NOMO-1 treated with dmso at 0.1 percent for 144 hours (cell line): ENCODE results near the gene MTNR1A.
"Not testable (repeated sequence)": the region's sequence is repeated elsewhere in the genome, so short reads cannot be mapped to it uniquely, and the experiment has no call there.

Experiments used
- DNase-seq: peaks from one replicate; lab custom pipeline; 2025; ENCODE audit not compliant: unreplicated experiment; lab: John Stamatoyannopoulos, UW

Gene MTNR1A

GRCh38 chr4:186563761-186564160, 8.4 kb upstream of the MTNR1A start:
- no peak for DNase-seq

DNA sequence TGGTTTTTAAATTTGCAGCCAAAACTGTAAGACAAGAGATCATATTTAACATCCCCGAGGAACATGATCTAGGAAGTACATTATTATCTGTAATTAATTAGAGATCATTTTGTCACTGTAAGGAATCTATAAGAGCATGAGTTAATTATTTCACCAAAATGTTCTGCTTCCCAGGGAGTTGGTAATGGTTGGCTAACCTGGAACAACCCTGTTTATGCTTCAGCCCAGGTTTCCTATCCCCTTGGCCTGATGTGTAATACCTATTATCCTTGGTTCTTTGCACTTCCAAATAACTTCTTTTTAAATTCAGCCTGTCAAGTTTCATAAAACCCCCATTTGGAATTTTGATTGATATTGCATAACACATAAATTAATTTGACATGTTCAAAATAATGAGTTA, 6.4 kb upstream of the MTNR1A start:
- DNase-seq = no peak

GRCh38 chr4:186560647-186561046, 5.3 kb upstream of the MTNR1A start:
- DNase-seq = no peak

GRCh38 chr4:186557486-186557885, 2.1 kb upstream of the MTNR1A start:
- no peak for DNase-seq

- DNase-seq = no peak
Observed at GRCh38 chr4:186557061-186557460, 1.7 kb upstream of the MTNR1A start.

GRCh38 chr4:186554539-186554913, 841 bp downstream of the MTNR1A start:
- no peak for DNase-seq

DNA sequence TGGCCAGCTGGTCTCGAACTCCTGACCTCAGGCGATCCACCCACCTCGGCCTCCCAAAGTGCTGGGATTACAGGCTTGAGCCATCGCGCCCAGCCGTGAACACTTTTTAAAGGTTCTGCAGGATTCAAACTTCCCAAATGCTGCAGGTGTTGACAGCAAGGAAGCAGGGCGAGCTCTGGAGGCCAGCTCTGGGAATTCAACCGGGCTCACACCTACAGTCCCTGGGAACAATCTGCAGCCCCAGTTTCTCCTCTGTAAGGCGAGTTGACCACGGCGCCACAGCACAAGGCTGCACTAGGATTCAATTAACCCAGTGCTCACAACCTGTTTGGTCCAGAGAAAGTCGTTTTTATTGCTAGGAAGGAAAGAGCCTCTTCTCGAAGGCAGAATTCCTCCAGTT, 1.6 kb downstream of the MTNR1A start:
- DNase-seq = no peak

DNA sequence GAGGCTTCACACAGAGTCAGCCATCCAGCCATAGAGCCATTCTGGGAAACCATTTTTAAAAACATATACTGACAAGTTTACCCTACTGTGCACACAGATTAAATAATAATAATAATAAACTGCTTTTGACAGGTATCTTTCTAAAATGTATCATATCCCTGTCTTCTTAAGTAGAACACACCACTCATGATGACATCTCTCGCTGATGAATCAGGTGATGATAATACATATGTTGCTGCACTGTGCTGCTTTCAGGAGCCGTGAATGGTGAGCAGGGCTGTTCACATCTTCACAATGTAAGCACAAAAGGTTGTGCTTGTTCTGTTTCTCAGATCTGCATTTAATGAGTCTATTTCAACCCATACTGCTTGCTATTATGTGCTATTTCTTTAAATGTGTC, 3.5 kb downstream of the MTNR1A start:
- DNase-seq = no peak

- no peak for DNase-seq
Observed at GRCh38 chr4:186545436-186545835, 9.9 kb downstream of the MTNR1A start.

DNA sequence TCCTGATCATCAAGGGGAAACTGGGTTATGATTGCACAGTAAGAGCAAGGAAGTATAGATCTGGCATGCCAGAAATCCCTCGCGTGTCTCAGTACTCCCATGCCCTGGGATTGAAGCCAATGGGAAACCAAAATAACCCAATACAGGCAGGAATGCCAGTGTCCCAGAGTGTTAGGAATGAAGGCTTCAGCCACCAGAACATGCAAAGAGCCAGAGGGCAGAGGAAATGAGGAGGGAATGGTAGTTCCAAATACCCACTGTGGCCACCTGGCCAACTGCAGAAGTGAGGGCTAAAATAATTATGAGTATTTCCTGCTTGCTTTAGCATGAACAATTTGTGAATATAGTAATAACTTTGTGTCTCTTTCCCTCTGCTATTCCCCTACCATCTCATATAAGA, 12.2 kb downstream of the MTNR1A start:
- no peak for DNase-seq

GRCh38 chr4:186541801-186542200, 13.6 kb downstream of the MTNR1A start:
- DNase-seq = no peak

DNA sequence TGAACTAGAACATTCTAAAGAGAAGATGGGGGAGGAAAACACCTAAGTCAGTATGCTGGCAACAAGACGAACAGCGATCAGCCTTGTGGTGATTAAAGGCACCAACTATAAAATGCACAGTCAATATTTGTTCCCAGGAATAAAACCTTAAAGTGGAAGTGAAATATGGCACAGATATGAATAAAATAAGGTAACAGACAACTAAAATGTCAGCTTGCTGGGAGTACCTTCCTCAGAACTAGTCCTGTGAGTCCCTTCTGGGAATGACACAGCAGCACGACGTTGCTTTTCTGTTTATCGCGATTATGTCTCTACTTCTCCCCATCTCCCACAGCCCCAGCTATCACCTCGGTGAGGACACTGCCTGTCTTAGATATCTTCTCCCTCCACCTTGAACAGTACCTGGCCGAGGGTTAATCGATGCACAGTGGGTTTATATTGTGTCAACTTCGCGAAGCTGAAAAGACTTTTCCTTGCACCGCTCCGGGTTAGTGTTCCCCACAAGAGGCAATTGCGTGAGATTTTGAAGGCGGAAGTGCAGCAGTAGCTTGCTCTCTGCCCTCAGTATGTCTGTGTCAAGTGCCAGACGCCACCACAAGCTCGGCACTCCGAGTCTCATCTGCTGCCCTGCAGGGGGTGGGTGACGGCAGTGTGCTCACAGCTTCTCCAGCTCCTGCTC, 17.4 kb downstream of the MTNR1A start:
- no peak for DNase-seq

DNA sequence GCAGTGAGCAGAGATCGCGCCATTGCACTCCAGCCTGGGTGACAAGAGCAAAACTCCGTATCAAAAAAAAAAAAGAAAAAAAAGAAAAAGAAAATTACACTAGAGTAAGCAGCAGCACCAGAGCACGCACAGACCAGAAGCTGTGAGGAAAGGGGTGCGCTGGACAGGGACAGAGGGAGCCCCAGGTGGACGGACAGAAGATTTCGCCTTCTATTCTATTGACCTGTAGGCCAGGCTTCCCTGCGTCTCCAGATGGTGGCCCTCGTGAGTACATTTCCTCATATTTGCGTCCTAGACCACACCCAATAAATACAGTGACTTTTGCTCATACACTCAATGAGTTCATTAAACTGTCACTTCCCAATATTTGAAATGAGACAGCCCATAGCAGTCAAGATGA, 19.1 kb downstream of the MTNR1A start:
- no peak for DNase-seq

DNA sequence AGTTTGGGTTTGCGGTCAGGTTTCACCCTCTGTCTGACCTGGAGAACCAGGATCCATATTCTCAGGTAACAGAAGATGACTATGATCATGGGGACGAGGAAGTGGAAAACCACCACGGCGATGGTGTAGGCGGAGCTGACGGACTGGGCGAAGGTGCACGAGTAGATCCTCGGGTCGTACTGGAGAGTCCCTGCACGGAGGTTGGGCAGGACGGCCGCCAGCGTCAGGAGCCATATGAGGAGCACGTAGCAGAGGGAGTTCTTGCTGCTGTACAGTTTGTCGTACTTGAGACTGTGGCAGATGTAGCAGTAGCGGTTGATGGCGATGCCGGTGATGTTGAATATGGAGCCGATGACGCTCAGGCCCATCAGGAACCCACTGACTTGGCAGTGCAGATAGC, 21.3 kb downstream of the MTNR1A start:
- no peak for DNase-seq

DNA sequence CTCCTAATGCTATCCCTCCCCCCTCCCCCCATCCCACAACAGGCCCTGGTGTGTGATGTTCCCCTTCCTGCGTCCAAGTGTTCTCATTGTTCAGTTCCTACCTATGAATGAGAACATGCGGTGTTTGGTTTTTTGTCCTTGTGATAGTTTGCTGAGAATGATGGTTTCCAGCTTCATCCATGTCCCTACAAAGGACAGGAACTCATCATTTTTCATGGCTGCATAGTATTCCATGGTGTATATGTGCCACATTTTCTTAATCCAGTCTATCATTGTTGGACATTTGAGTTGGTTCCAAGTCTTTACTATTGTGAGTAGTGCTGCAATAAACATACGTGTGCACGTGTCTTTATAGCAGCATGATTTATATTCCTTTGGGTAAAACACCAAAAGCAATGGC, 31.4 kb downstream of the MTNR1A start:
- DNase-seq = not testable (repeated sequence)

- DNase-seq = no peak
Observed at GRCh38 chr4:186516287-186516686, 39.1 kb downstream of the MTNR1A start.

GRCh38 chr4:186514271-186514950, 41.0 kb downstream of the MTNR1A start:
- no peak for DNase-seq

- not testable (repeated sequence) for DNase-seq
Observed at GRCh38 chr4:186504771-186505170, 50.6 kb downstream of the MTNR1A start.

DNA sequence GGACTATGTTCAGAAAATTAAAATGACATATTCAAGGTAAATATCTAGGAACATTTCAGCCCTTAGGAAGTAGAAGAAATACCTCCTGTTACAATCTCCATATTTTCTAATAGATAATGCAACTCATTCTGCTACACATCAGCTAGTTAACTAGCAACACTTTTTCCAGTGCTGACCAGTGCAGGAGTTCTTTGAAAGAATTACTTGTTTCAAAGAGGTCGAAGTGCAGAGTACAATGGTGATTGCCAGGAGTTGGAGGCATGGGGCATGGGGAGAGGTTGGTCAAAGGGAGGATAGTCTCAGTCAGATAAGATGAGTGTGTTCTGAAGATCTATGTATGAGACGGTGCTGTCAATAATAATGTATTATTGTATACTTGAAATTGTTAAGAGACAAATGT, 53.1 kb downstream of the MTNR1A start:
- DNase-seq = no peak

DNA sequence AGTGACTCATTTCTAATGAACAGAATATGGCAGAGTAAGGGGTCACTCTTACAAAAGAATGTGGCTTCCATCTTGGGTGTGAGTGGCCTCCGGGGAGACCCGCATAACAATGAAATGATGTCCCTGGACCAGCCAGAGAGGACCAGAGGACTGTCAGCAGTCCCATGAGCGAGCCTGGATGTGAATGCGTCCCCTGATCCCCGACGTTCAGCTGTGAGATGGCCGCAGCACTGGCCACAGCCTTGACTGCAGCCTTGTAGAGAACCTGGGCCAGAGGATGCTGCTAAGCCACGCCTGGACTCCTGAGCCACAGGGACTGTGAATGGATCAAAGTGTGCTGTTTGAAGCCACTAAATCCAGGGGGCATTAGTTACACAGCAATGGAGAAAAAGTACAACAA, 53.8 kb downstream of the MTNR1A start:
- no peak for DNase-seq

DNA sequence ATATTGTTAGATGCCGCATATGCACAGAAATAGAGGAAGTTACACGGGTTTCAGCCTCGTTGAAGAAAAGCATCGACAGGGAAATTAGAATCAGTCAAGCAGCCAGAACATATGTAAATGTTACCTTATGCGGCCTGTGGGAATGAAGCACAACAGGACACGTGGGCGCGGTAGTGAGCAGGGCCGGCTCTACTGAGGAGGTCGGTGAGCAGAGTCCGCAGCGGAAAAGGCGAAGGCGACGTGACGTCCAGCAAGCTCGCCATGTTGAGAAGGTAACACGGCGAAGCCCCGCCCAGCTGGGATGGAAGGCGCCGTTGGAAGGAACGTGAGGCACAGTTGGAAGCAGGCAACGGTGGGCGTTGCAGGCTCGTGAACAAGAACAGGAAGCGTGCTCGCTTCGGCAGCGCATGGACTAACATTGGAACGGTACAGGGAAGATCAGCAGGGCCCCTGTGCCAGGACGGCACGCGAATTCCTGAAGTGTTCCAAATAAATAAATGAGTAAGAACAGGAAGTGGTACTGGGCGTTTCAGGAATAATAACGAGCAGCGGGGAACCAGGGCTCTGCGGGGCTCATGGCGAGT, 54.6 kb downstream of the MTNR1A start:
- no peak for DNase-seq

DNA sequence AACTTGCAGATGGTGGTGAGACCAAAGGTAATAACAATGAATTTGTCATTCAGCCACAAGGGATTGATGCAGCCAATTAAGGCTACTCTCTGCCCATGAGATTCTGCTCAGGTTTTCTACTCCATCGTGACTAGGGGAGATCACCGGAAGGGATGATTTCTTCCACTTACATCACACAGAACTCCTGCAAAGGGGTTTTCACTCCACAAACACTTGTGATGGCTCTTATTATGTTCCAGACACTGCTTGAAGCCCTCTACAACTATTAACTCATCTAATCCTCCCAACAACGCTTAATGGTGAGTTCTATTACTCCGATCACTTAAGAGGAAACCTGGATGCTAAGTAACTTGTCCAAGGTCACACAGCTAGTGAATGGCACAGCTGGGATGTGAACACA, 55.9 kb downstream of the MTNR1A start:
- no peak for DNase-seq

- DNase-seq = no peak
Observed at GRCh38 chr4:186497043-186497442, 58.3 kb downstream of the MTNR1A start.
